Liver (tissue), 9 donors: ENCODE results near the gene DIAPH3. TPM values are rescaled to one million over a fixed set of nuclear protein-coding genes. Genes with fewer than 3 reads are reported as not detected.

ENCODE experiments used
- DNase-seq: peaks from one replicate; pipeline ENCODE4 v3.0.0-alpha.2; 2017; ENCODE audit warnings: low spot score
- H3K27ac ChIP-seq, 2 donors: one replicate each; pipeline ENCODE4 v1.7.0; 2013; ENCODE audit warnings: inconsistent platforms in 2 of 2, low read length in 2 of 2, control low read depth in 1 of 2, low read depth in 1 of 2, mild to moderate bottlenecking in 1 of 2
- H3K27me3 ChIP-seq, 4 donors: one replicate each; pipeline versions ENCODE4 v1.6.1 to v1.7.0; 2013; ENCODE audit warnings: low read length in 3 of 4, inconsistent platforms in 1 of 4, mild to moderate bottlenecking in 1 of 4, moderate library complexity in 1 of 4; ENCODE audit not compliant: control insufficient read depth in 4 of 4, insufficient read depth in 4 of 4
- H3K36me3 ChIP-seq, 4 donors: one replicate each; pipeline versions ENCODE4 v1.6.1 to v1.7.0; 2013; ENCODE audit warnings: low read length in 3 of 4, mild to moderate bottlenecking in 3 of 4, low read depth in 1 of 4, moderate library complexity in 1 of 4; ENCODE audit not compliant: control insufficient read depth in 4 of 4, insufficient read depth in 3 of 4
- H3K4me1 ChIP-seq, 4 donors: one replicate each; pipeline versions ENCODE4 v1.6.1 to v1.7.0; 2013; ENCODE audit warnings: low read length in 3 of 4, mild to moderate bottlenecking in 3 of 4, moderate library complexity in 1 of 4; ENCODE audit not compliant: control insufficient read depth in 4 of 4, insufficient read depth in 4 of 4
- H3K4me3 ChIP-seq, 3 donors: one replicate each; pipeline versions ENCODE4 v1.6.1 to v1.7.0; 2013; ENCODE audit warnings: low read length in 3 of 3, control low read depth in 1 of 3, low read depth in 1 of 3, mild to moderate bottlenecking in 1 of 3
- H3K9ac ChIP-seq, 2 donors: one replicate each; pipeline ENCODE4 v1.7.0; 2013; ENCODE audit warnings: low read length in 2 of 2, mild to moderate bottlenecking in 2 of 2, moderate library complexity in 2 of 2, control low read depth in 1 of 2, low read depth in 1 of 2
- H3K9me3 ChIP-seq, 4 donors: one replicate each; pipeline versions ENCODE4 v1.6.1 to v1.7.0; 2013; ENCODE audit warnings: low read length in 3 of 4; ENCODE audit not compliant: control insufficient read depth in 4 of 4
- EGR1 ChIP-seq, 2 donors: IDR thresholded peaks; 2 replicates each; pipeline ENCODE4 v1.6.1; 2016 to 2018; ENCODE audit warnings: antibody characterized with exemption in 2 of 2, low read depth in 2 of 2
- FOXA1 ChIP-seq: IDR thresholded peaks from 2 replicates; pipeline ENCODE4 v1.6.1; 2016; ENCODE audit warnings: antibody characterized with exemption
- FOXA2 ChIP-seq: IDR thresholded peaks from 2 replicates; pipeline ENCODE4 v1.6.1; 2016; ENCODE audit warnings: antibody characterized with exemption
- GABPA ChIP-seq, 2 donors: IDR thresholded peaks in 1 of 2; conservative IDR thresholded peaks in 1 of 2; 2 replicates each; pipeline ENCODE4 v1.6.1; 2016; ENCODE audit warnings: antibody characterized with exemption in 2 of 2, mild to moderate bottlenecking in 1 of 2, moderate library complexity in 1 of 2
- HNF4A ChIP-seq, 2 donors: conservative IDR thresholded peaks; 2 replicates each; pipeline ENCODE4 v1.6.1; 2016; ENCODE audit warnings: antibody characterized with exemption in 2 of 2, mild to moderate bottlenecking in 2 of 2
- HNF4G ChIP-seq: IDR thresholded peaks from 2 replicates; pipeline ENCODE4 v1.6.1; 2016; ENCODE audit warnings: antibody characterized with exemption
- RAD21 ChIP-seq, 2 donors: IDR thresholded peaks; 2 replicates each; pipeline ENCODE4 v1.6.1; 2016; ENCODE audit warnings: antibody characterized with exemption in 2 of 2, mild to moderate bottlenecking in 2 of 2
- REST ChIP-seq: IDR thresholded peaks from 2 replicates; pipeline ENCODE4 v1.6.1; 2016; ENCODE audit warnings: antibody characterized with exemption, mild to moderate bottlenecking
- RXRA ChIP-seq, 2 donors: IDR thresholded peaks; 2 replicates each; pipeline ENCODE4 v1.6.1; 2017 to 2018; ENCODE audit warnings: antibody characterized with exemption in 2 of 2, mild to moderate bottlenecking in 1 of 2
- SP1 ChIP-seq: IDR thresholded peaks from 2 replicates; pipeline ENCODE4 v1.6.1; 2018; ENCODE audit warnings: antibody characterized with exemption, mild to moderate bottlenecking
- TAF1 ChIP-seq: conservative IDR thresholded peaks from 2 replicates; pipeline ENCODE4 v1.6.1; 2016; ENCODE audit warnings: antibody characterized with exemption, mild to moderate bottlenecking
- YY1 ChIP-seq: IDR thresholded peaks from 2 replicates; pipeline ENCODE4 v1.6.1; 2016; ENCODE audit warnings: antibody characterized with exemption, mild to moderate bottlenecking
- WGBS: extraction: QIAGEN DNeasy Blood & Tissue Kit; methylation state at CpG from one replicate; pipeline ENCODE4 v1.1.7; 2013; 5-methylcytosine and 5-hydroxymethylcytosine counted together
- polyA plus RNA-seq, 2 donors: library from polyadenylated mRNA; stranded (reverse) in 1 of 2; unstranded in 1 of 2; fragments of 200-250 nt in 1 of 2; fragments of >200 nt in 1 of 2; fragmentation: Nextera tagmentation in 1 of 2; extraction: Ambion mirVana in 1 of 2; gene quantifications; one replicate each; pipeline versions ENCODE4 v1.2.1 to v1.2.3, GENCODE V29; 2013 to 2015
- total RNA-seq, 2 donors: library from RNA; depleted of rRNA; stranded (reverse); fragments of >200 nt; gene quantifications; one replicate each; pipeline ENCODE4 v1.2.3, GENCODE V29; 2014
- TF ChIP-seq, protein P1 (sequence below): IDR thresholded peaks from 2 replicates; pipeline ENCODE4 v1.6.1; 2016; ENCODE audit warnings: antibody characterized with exemption
- TF ChIP-seq, protein P2 (sequence below): IDR thresholded peaks from 2 replicates; pipeline ENCODE4 v1.6.1; 2016; ENCODE audit warnings: antibody characterized with exemption
- TF ChIP-seq, protein P3 (sequence below): IDR thresholded peaks from 2 replicates; pipeline ENCODE4 v1.6.1; 2016; ENCODE audit warnings: antibody characterized with exemption
- TF ChIP-seq, protein P4 (sequence below): fragments of 150-350 bp; IDR thresholded peaks from 2 replicates; pipeline ENCODE4 v1.5.1; 2017; ENCODE audit warnings: improper control_type of control experiment, low read depth, low read length; ENCODE audit not compliant: missing input control
- donor health status: healthy.
- donor health status: healthy.
- donor health status: healthy.
- donor health status: healthy.
- donor health status: healthy.

DIAPH3 gene
- total and polyA plus RNA-seq, 4 donors = 0.08 to 11.1 (median 0.27) TPM

GRCh38 chr13:59710996-59711701 lies 452.6 kb downstream of the DIAPH3 start:
- Histone ChIP-seq H3K9me3 (no peaks in the 10 kb centered on the region), H3K27me3 (no peaks in the 10 kb centered on the region), H3K9ac (no peak overlapping the region), H3K36me3 (no peaks in the 10 kb centered on the region), H3K27ac (no peak overlapping the region), H3K4me1 (no peaks in the 10 kb centered on the region), H3K4me3 (no peak overlapping the region)
- TF ChIP-seq GABPA (IDR thresholded peaks at IDR 0.05 in 1 of 2, conservative IDR thresholded peaks at IDR 0.05 in 1 of 2) (no peak), FOXA2 (no peak), HNF4A (conservative IDR thresholded peaks at IDR 0.05) (no peak), YY1 (no peak), HNF4G (no peak), RXRA (IDR thresholded peaks at IDR 0.05) (no peak)
- TF ChIP-seq, protein P1, sequence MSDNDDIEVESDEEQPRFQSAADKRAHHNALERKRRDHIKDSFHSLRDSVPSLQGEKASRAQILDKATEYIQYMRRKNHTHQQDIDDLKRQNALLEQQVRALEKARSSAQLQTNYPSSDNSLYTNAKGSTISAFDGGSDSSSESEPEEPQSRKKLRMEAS = no peak
- TF ChIP-seq, protein P2, sequence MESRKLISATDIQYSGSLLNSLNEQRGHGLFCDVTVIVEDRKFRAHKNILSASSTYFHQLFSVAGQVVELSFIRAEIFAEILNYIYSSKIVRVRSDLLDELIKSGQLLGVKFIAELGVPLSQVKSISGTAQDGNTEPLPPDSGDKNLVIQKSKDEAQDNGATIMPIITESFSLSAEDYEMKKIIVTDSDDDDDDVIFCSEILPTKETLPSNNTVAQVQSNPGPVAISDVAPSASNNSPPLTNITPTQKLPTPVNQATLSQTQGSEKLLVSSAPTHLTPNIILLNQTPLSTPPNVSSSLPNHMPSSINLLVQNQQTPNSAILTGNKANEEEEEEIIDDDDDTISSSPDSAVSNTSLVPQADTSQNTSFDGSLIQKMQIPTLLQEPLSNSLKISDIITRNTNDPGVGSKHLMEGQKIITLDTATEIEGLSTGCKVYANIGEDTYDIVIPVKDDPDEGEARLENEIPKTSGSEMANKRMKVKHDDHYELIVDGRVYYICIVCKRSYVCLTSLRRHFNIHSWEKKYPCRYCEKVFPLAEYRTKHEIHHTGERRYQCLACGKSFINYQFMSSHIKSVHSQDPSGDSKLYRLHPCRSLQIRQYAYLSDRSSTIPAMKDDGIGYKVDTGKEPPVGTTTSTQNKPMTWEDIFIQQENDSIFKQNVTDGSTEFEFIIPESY = no peak
- 82% methylated on average over 4 of the region's 4 CpGs for whole genome bisulfite sequencing
- DNase-seq = no peak

DNA sequence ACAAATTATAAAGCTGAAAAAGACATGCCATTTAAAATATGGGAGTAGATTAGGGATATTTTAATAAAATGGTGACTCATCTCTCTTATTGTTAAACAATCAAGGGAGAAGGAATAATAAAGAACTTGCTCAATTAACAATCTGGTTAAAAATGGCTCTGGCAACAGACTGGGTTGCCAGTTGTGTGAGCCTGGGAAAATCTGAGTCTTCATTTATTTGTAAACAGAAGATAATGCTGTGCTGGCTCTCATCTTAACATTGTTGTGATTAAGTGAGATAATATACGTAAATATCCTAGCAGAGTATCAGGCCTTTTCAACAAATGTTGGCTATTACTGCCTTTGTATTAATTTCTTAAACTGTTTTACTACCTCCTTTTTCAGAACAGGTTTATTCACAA lies 453.3 kb downstream of the DIAPH3 start:
- H3K27me3 ChIP-seq = no peaks in the 10 kb centered on the region
- H3K4me1 ChIP-seq = no peaks in the 10 kb centered on the region
- no peak overlapping the region for H3K4me3 ChIP-seq
- WGBS = 96% methylated on average over 1 of the region's 1 CpG
- no peak for DNase-seq
- H3K36me3 ChIP-seq = no peaks in the 10 kb centered on the region
- TF ChIP-seq, protein P3, sequence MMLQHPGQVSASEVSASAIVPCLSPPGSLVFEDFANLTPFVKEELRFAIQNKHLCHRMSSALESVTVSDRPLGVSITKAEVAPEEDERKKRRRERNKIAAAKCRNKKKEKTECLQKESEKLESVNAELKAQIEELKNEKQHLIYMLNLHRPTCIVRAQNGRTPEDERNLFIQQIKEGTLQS = no peak
- TF ChIP-seq SP1 (no peak), REST (no peak), TAF1 (no peak), RXRA (IDR thresholded peaks at IDR 0.05) (no peak), RAD21 (IDR thresholded peaks at IDR 0.05) (no peak), GABPA (IDR thresholded peaks at IDR 0.05 in 1 of 2, conservative IDR thresholded peaks at IDR 0.05 in 1 of 2) (no peak), FOXA2 (no peak), HNF4A (conservative IDR thresholded peaks at IDR 0.05) (no peak), EGR1 (IDR thresholded peaks at IDR 0.05; ENCODE audit: low read depth in 2 of 2) (no peak), YY1 (no peak), HNF4G (no peak), FOXA1 (no peak)
- TF ChIP-seq, protein P4, sequence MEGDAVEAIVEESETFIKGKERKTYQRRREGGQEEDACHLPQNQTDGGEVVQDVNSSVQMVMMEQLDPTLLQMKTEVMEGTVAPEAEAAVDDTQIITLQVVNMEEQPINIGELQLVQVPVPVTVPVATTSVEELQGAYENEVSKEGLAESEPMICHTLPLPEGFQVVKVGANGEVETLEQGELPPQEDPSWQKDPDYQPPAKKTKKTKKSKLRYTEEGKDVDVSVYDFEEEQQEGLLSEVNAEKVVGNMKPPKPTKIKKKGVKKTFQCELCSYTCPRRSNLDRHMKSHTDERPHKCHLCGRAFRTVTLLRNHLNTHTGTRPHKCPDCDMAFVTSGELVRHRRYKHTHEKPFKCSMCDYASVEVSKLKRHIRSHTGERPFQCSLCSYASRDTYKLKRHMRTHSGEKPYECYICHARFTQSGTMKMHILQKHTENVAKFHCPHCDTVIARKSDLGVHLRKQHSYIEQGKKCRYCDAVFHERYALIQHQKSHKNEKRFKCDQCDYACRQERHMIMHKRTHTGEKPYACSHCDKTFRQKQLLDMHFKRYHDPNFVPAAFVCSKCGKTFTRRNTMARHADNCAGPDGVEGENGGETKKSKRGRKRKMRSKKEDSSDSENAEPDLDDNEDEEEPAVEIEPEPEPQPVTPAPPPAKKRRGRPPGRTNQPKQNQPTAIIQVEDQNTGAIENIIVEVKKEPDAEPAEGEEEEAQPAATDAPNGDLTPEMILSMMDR = no peak
- TF ChIP-seq, protein P2 = no peak
- TF ChIP-seq, protein P1 = no peak
- no peaks in the 10 kb centered on the region for H3K9me3 ChIP-seq
- H3K9ac ChIP-seq = no peak overlapping the region
- no peak overlapping the region for H3K27ac ChIP-seq
